SW480 (cell line): ENCODE data around the gene FGL2.
"Not testable (repeated sequence)": the region's sequence is repeated elsewhere in the genome, so short reads cannot be mapped to it uniquely, and the experiment has no call there.

Experiments
- DNase-seq: peaks from one replicate; pipeline ENCODE4 v3.0.0-alpha.2; 2016; ENCODE audit warnings: low spot score

FGL2 gene

GRCh38 chr7:77157034-77157433 is 42.6 kb downstream of the FGL2 start:
- DNase-seq, result not testable (repeated sequence)

GRCh38 chr7:77155601-77156377 is 43.8 kb downstream of the FGL2 start:
- not testable (repeated sequence) for DNase-seq

- not testable (repeated sequence) for DNase-seq
These were observed 44.6 kb downstream of the FGL2 start for GRCh38 chr7:77154917-77155464.

- DNase-seq, result not testable (repeated sequence)
These were observed 47.4 kb downstream of the FGL2 start for GRCh38 chr7:77152232-77152631.
